HepG2 (cell line): ENCODE data around the gene IRGM. TPM values are rescaled to one million over a fixed set of nuclear protein-coding genes. Genes with fewer than 3 reads are reported as not detected.
A peak's percentile ranks its signal among the peaks of the same experiment; 100 is the strongest.

Experiments
- CEBPG ChIP-seq: IDR thresholded peaks from 2 replicates; pipeline ENCODE4 v1.6.1; 2016
- FOXP1 ChIP-seq, 2 experiments: fragments of 450-650 bp in 1 of 2; IDR thresholded peaks; 2 replicates each; pipeline ENCODE4 v1.6.1; 2017 to 2018; ENCODE audit warnings: antibody characterized with exemption in 1 of 2
- HMG20B ChIP-seq: conservative IDR thresholded peaks from 2 replicates; pipeline ENCODE4 v1.6.1; 2016; ENCODE audit warnings: missing genetic modification reagents, missing compliant biosample characterization
- HOXA5 ChIP-seq: sonication (generic); formaldehyde crosslinking; IDR thresholded peaks from 2 replicates; pipeline ENCODE4 v1.4.0; 2020; ENCODE audit warnings: missing genetic modification reagents
- MIXL1 ChIP-seq: IDR thresholded peaks from 2 replicates; pipeline ENCODE4 v1.6.1; 2016
- PPARG ChIP-seq: conservative IDR thresholded peaks from 2 replicates; pipeline ENCODE4 v1.6.1; 2016; ENCODE audit warnings: missing biosample characterization, missing genetic modification reagents
- SP5 ChIP-seq: IDR thresholded peaks from 2 replicates; pipeline ENCODE4 v1.6.1; 2016; ENCODE audit warnings: low read depth, borderline replicate concordance
- STAT5B ChIP-seq: sonication (generic); formaldehyde crosslinking; IDR thresholded peaks from 2 replicates; pipeline ENCODE4 v1.4.0; 2020; ENCODE audit warnings: missing genetic modification reagents
- ZC3H13 ChIP-seq: sonication (generic); formaldehyde crosslinking; IDR thresholded peaks from 2 replicates; pipeline ENCODE4 v1.8.1; 2023; ENCODE audit warnings: mild to moderate bottlenecking, missing genetic modification reagents, moderate library complexity
- ZNF230 ChIP-seq: sonication (generic); formaldehyde crosslinking; IDR thresholded peaks from 2 replicates; pipeline ENCODE4 v1.4.0; 2020; ENCODE audit warnings: mild to moderate bottlenecking, missing genetic modification reagents
- ZNF343 ChIP-seq: sonication (generic); formaldehyde crosslinking; IDR thresholded peaks from 2 replicates; pipeline ENCODE4 v1.4.0; 2020; ENCODE audit warnings: mild to moderate bottlenecking, missing genetic modification reagents
- ZNF546 ChIP-seq: sonication (generic); formaldehyde crosslinking; conservative IDR thresholded peaks from 2 replicates; pipeline ENCODE4 v1.8.1; 2023; ENCODE audit warnings: mild to moderate bottlenecking, missing genetic modification reagents
- ZNF563 ChIP-seq: sonication (generic); formaldehyde crosslinking; IDR thresholded peaks from 2 replicates; pipeline ENCODE4 v1.8.0; 2022; ENCODE audit warnings: mild to moderate bottlenecking, moderate library complexity, missing genetic modification reagents
- ZNF598 ChIP-seq: sonication (generic); formaldehyde crosslinking; IDR thresholded peaks from 2 replicates; pipeline ENCODE4 v1.5.1; 2020; ENCODE audit warnings: mild to moderate bottlenecking, missing genetic modification reagents, borderline replicate concordance
- ZNF713 ChIP-seq: sonication (generic); formaldehyde crosslinking; IDR thresholded peaks from 2 replicates; pipeline ENCODE4 v1.4.0; 2020; ENCODE audit warnings: mild to moderate bottlenecking, missing genetic modification reagents
- polyA plus RNA-seq, 8 experiments: library from polyadenylated mRNA; depleted of rRNA in 3 of 8; stranded (reverse) in 7 of 8; unstranded in 1 of 8; fragments of >200 nt; fragmentation: Illumina TruSeq in 4 of 8; extraction: Trizol in 4 of 8; gene quantifications; 2 replicates each; pipeline versions ENCODE4 v1.2.1 to v1.2.3, GENCODE V29; 2011 to 2016; ENCODE audit warnings: low read depth in 4 of 8, missing spikeins in 1 of 8, mixed read lengths in 1 of 8; ENCODE audit not compliant: insufficient read depth in 1 of 8
- total RNA-seq, 5 experiments: library from RNA; depleted of rRNA; stranded (reverse); fragments of >200 nt; fragmentation: Illumina TruSeq; extraction: Trizol; gene quantifications; 2 replicates each; pipeline ENCODE4 v1.2.3, GENCODE V29; 2016; ENCODE audit warnings: low read depth in 1 of 5
- TF ChIP-seq, protein P1 (sequence below): sonication (generic); formaldehyde crosslinking; conservative IDR thresholded peaks from 2 replicates; pipeline ENCODE4 v1.4.0; 2020; ENCODE audit warnings: mild to moderate bottlenecking, missing genetic modification reagents, moderate library complexity
- TF ChIP-seq, protein P2 (sequence below): sonication (generic); formaldehyde crosslinking; IDR thresholded peaks from 2 replicates; pipeline ENCODE4 v1.8.0; 2022; ENCODE audit warnings: missing genetic modification reagents, low read depth, mild to moderate bottlenecking, borderline replicate concordance
- TF ChIP-seq, protein P3 (sequence below): sonication (generic); formaldehyde crosslinking; IDR thresholded peaks from 2 replicates; pipeline ENCODE4 v1.4.0; 2020; ENCODE audit warnings: mild to moderate bottlenecking, missing genetic modification reagents
- TF ChIP-seq, protein P4 (sequence below): sonication (generic); formaldehyde crosslinking; conservative IDR thresholded peaks from 2 replicates; pipeline ENCODE4 v1.4.0; 2020; ENCODE audit warnings: missing genetic modification reagents
- TF ChIP-seq, protein P5 (sequence below): sonication (generic); formaldehyde crosslinking; IDR thresholded peaks from 2 replicates; pipeline ENCODE4 v1.4.0; 2020; ENCODE audit warnings: missing genetic modification reagents
- TF ChIP-seq, protein P6 (sequence below): IDR thresholded peaks from 2 replicates; pipeline ENCODE4 v1.6.1; 2016; ENCODE audit warnings: missing compliant biosample characterization, missing genetic modification reagents, borderline replicate concordance

IRGM gene
- total and polyA plus RNA-seq, 2 of the 13 experiments (the other 11 are each of a cell fraction or from before 2014, with no cell fraction given) = not detected

DNA sequence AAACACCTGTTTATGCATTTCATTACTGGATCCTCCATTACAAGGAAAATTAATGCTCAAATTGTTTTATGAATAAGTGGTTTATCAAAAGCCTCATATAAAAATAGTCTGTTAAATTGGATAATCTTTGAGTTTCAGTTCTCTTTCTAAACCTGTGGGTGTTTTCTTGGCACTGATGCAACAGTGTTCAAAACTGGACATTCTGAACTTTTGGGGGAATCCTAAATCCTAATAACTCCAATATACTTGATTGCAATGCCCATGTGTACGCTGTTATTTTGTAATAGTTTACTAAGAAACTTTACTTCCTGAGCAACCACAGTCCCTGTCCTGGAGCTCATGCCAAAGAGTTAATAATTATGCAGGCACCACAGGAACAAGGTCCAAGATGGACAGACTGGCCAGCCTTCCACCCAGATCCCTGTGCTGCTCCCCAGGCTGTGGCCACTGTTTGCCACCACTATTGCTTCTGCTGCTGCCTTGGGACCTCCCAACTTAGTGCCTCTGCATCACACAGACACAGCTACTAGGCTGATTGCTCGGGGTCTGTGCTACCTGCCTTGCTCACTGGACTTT lies 14.0 kb downstream of the IRGM start (continued):
- TF ChIP-seq, protein P1, sequence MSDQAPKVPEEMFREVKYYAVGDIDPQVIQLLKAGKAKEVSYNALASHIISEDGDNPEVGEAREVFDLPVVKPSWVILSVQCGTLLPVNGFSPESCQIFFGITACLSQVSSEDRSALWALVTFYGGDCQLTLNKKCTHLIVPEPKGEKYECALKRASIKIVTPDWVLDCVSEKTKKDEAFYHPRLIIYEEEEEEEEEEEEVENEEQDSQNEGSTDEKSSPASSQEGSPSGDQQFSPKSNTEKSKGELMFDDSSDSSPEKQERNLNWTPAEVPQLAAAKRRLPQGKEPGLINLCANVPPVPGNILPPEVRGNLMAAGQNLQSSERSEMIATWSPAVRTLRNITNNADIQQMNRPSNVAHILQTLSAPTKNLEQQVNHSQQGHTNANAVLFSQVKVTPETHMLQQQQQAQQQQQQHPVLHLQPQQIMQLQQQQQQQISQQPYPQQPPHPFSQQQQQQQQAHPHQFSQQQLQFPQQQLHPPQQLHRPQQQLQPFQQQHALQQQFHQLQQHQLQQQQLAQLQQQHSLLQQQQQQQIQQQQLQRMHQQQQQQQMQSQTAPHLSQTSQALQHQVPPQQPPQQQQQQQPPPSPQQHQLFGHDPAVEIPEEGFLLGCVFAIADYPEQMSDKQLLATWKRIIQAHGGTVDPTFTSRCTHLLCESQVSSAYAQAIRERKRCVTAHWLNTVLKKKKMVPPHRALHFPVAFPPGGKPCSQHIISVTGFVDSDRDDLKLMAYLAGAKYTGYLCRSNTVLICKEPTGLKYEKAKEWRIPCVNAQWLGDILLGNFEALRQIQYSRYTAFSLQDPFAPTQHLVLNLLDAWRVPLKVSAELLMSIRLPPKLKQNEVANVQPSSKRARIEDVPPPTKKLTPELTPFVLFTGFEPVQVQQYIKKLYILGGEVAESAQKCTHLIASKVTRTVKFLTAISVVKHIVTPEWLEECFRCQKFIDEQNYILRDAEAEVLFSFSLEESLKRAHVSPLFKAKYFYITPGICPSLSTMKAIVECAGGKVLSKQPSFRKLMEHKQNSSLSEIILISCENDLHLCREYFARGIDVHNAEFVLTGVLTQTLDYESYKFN (CRISPR knock-in tag) = peak; percentile 70
- 0 out of 2 replicates have a peak, but pooled peaks have one; percentile 18 for TF ChIP-seq PPARG (CRISPR knock-in tag)
- no peak for TF ChIP-seq ZNF230 (CRISPR knock-in tag)
- TF ChIP-seq STAT5B (CRISPR knock-in tag) = no peak
- TF ChIP-seq ZC3H13 (CRISPR knock-in tag) = no peak
- no peak for TF ChIP-seq ZNF598 (CRISPR knock-in tag)
- TF ChIP-seq, protein P2, sequence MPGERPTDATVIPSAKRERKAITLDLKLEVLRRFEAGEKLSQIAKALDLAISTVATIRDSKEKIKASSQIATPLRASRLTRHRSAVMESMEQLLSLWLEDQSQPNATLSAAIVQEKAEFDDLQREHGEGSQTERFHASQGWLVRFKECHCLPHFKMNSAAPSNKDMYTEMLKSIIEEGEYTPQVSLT = no peak
- no peak for TF ChIP-seq FOXP1 (IDR thresholded peaks at IDR 0.05)
- no peak for TF ChIP-seq FOXP1 (CRISPR knock-in tag; IDR thresholded peaks at IDR 0.05)
- no peak for TF ChIP-seq SP5 (CRISPR knock-in tag)
- TF ChIP-seq, protein P3, sequence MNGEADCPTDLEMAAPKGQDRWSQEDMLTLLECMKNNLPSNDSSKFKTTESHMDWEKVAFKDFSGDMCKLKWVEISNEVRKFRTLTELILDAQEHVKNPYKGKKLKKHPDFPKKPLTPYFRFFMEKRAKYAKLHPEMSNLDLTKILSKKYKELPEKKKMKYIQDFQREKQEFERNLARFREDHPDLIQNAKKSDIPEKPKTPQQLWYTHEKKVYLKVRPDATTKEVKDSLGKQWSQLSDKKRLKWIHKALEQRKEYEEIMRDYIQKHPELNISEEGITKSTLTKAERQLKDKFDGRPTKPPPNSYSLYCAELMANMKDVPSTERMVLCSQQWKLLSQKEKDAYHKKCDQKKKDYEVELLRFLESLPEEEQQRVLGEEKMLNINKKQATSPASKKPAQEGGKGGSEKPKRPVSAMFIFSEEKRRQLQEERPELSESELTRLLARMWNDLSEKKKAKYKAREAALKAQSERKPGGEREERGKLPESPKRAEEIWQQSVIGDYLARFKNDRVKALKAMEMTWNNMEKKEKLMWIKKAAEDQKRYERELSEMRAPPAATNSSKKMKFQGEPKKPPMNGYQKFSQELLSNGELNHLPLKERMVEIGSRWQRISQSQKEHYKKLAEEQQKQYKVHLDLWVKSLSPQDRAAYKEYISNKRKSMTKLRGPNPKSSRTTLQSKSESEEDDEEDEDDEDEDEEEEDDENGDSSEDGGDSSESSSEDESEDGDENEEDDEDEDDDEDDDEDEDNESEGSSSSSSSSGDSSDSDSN (CRISPR knock-in tag) = peak; percentile 23; the same call in 1 of the 2 replicates
- TF ChIP-seq, protein P4, sequence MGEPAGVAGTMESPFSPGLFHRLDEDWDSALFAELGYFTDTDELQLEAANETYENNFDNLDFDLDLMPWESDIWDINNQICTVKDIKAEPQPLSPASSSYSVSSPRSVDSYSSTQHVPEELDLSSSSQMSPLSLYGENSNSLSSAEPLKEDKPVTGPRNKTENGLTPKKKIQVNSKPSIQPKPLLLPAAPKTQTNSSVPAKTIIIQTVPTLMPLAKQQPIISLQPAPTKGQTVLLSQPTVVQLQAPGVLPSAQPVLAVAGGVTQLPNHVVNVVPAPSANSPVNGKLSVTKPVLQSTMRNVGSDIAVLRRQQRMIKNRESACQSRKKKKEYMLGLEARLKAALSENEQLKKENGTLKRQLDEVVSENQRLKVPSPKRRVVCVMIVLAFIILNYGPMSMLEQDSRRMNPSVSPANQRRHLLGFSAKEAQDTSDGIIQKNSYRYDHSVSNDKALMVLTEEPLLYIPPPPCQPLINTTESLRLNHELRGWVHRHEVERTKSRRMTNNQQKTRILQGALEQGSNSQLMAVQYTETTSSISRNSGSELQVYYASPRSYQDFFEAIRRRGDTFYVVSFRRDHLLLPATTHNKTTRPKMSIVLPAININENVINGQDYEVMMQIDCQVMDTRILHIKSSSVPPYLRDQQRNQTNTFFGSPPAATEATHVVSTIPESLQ (CRISPR knock-in tag) = no peak
- TF ChIP-seq ZNF546 (CRISPR knock-in tag) = no peak
- TF ChIP-seq, protein P5, sequence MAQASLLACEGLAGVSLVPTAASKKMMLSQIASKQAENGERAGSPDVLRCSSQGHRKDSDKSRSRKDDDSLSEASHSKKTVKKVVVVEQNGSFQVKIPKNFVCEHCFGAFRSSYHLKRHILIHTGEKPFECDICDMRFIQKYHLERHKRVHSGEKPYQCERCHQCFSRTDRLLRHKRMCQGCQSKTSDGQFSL (CRISPR knock-in tag) = no peak
- no peak for TF ChIP-seq ZNF563 (CRISPR knock-in tag)
- TF ChIP-seq CEBPG = peak; percentile 50; the same call in 1 of the 2 replicates
- no peak for TF ChIP-seq ZNF343
- TF ChIP-seq HOXA5 = no peak
- 0 out of 2 replicates have a peak, but pooled peaks have one; percentile 43 for TF ChIP-seq MIXL1
- TF ChIP-seq, protein P6, sequence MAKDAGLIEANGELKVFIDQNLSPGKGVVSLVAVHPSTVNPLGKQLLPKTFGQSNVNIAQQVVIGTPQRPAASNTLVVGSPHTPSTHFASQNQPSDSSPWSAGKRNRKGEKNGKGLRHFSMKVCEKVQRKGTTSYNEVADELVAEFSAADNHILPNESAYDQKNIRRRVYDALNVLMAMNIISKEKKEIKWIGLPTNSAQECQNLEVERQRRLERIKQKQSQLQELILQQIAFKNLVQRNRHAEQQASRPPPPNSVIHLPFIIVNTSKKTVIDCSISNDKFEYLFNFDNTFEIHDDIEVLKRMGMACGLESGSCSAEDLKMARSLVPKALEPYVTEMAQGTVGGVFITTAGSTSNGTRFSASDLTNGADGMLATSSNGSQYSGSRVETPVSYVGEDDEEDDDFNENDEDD (CRISPR knock-in tag) = no peak
- TF ChIP-seq HMG20B (CRISPR knock-in tag) = no peak
- TF ChIP-seq ZNF713 (CRISPR knock-in tag) = no peak
